ENCODE measurements around the gene STK17B. TPM values are rescaled to one million over a fixed set of nuclear protein-coding genes. Genes with fewer than 3 reads are reported as not detected.

Gene STK17B
- total and polyA plus RNA-seq, 2 of the 8 experiments (the other 6 are each of a cell fraction or from before 2014, with no cell fraction given), result 1.8 to 10.5 TPM

DNA sequence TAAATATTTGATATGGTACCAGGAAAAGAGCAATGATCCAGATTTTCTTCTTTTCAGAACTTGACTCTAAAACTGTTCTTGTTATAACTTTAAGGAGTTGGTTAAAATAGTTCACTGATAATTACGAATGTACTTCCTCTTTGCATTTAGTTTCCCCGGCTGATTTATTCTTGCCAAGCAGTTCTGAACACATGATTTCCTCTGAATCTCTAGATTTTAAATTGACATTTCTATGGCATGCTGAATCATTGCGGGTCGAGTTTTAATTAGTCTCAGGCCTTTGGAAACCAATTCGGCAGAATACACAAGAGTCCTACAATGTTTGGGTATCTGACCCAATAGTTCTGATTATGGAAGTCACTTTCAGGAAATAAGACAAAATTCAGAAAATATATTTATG, 65.4 kb downstream of the STK17B start:
- DNase-seq (ENCODE audit: low read depth in 1 of 2, low spot score in 2 of 2), result no peak
- H2AFZ ChIP-seq (ENCODE audit: low read length), result no peak overlapping the region
- H3K9ac ChIP-seq (replicated peaks in 1 of 4; ENCODE audit: extremely low read depth in 1 of 4, low read depth in 3 of 4, low read length in 3 of 4), result no peak overlapping the region
- H4K91ac ChIP-seq (replicated peaks; ENCODE audit: insufficient read length, low read length), result no peak overlapping the region
- WGBS, 2 experiments (ENCODE audit: extremely low coverage in 1 of 2, insufficient coverage in 1 of 2, insufficient read length in 1 of 2, insufficient replicate concordance in 2 of 2, low coverage in 1 of 2, low lambda C conversion rate in 2 of 2, missing lambda C conversion rate in 1 of 2), result 92% methylated on average over 5 of the region's 5 CpGs; no CpG with 5 or more reads in 1 of the 2 experiments
- H3K14ac ChIP-seq (ENCODE audit: insufficient read length), result no peak overlapping the region
- POLR2A ChIA-PET (ENCODE audit: partially characterized antibody), result no interaction called here
- no peak overlapping the region for H3K56ac ChIP-seq (replicated peaks; ENCODE audit: insufficient read length, low read depth, low read length)
- CTCF ChIA-PET (ENCODE audit: partially characterized antibody), result no interaction called here
- H2BK15ac ChIP-seq (ENCODE audit: low read length), result no peak overlapping the region
- H3K4me3 ChIP-seq (ENCODE audit: extremely low read depth in 1 of 4, insufficient read depth in 2 of 4, low read depth in 3 of 4, low read length in 4 of 4), result no peak overlapping the region
- H3K9me3 ChIP-seq (ENCODE audit: insufficient read depth in 2 of 2, low read depth in 1 of 2, low read length in 1 of 2), result no peaks in the 10 kb centered on the region; a peak in 1 of 4 replicates
- H3K4me1 ChIP-seq (replicated peaks in 1 of 4; ENCODE audit: control insufficient read depth in 3 of 4, insufficient read depth in 4 of 4, low read length in 3 of 4), result peaks cover 0 to 4% (median 0%) of the 10 kb centered on the region in 4 experiments; a peak in 2 of 7 replicates
- no peaks in the 10 kb centered on the region for H3K79me1 ChIP-seq (ENCODE audit: low read depth, low read length)
- H3K36me3 ChIP-seq (ENCODE audit: control insufficient read depth in 2 of 4, insufficient read depth in 4 of 4, low read length in 3 of 4), result no peaks in the 10 kb centered on the region; a peak in 1 of 8 replicates
- no peak overlapping the region for H3K27ac ChIP-seq (ENCODE audit: low read depth, low read length)
- no peak overlapping the region for H4K8ac ChIP-seq (ENCODE audit: extremely low read depth, insufficient read depth, low read length)
- no peak overlapping the region for H2BK120ac ChIP-seq (replicated peaks; ENCODE audit: low read depth, low read length)
- no peak for FAIRE-seq
- H3K4me2 ChIP-seq (ENCODE audit: insufficient read depth in 1 of 2, low read depth in 2 of 2, low read length in 2 of 2), result no peak overlapping the region
- no peaks in the 10 kb centered on the region for H3K79me2 ChIP-seq (ENCODE audit: control insufficient read depth in 1 of 2, insufficient read depth in 2 of 2, low read length in 2 of 2)
- no peak overlapping the region for H2BK5ac ChIP-seq (ENCODE audit: low read depth, low read length)
- no peak overlapping the region for H3K4ac ChIP-seq (replicated peaks; ENCODE audit: insufficient read length, low read depth, low read length)
- H3K18ac ChIP-seq (ENCODE audit: extremely low read depth, low read length), result no peak overlapping the region
- H2BK12ac ChIP-seq (ENCODE audit: low read depth, low read length), result no peak overlapping the region
- no peaks in the 10 kb centered on the region for H4K20me1 ChIP-seq (replicated peaks in 1 of 2; ENCODE audit: control insufficient read depth in 1 of 2, insufficient read depth in 2 of 2, low read length in 2 of 2)
- no peak overlapping the region for H2AK5ac ChIP-seq (ENCODE audit: low read depth, low read length)
- H2BK20ac ChIP-seq (ENCODE audit: low read length), result no peak overlapping the region
- no peaks in the 10 kb centered on the region for H3K23me2 ChIP-seq (ENCODE audit: low read depth, low read length)
- no peak overlapping the region for H4K5ac ChIP-seq (ENCODE audit: insufficient read length, low read depth, low read length)
- no peaks in the 10 kb centered on the region for H3K27me3 ChIP-seq (replicated peaks in 1 of 4; ENCODE audit: control insufficient read depth in 3 of 4, extremely low read depth in 1 of 4, insufficient read depth in 3 of 4, low read length in 3 of 4)
- H3K23ac ChIP-seq (ENCODE audit: insufficient read length), result no peak overlapping the region

All from H1 (cell line).